Caki2 (cell line): ENCODE data around the gene AGAP2. TPM values are rescaled to one million over a fixed set of nuclear protein-coding genes. Genes with fewer than 3 reads are reported as not detected.
"Not testable (repeated sequence)": the region's sequence is repeated elsewhere in the genome, so short reads cannot be mapped to it uniquely, and the experiment has no call there.

ENCODE experiments used
- DNase-seq: peaks from one replicate; pipeline ENCODE4 v3.0.0-alpha.2; 2015; ENCODE audit warnings: low read depth
- in situ Hi-C: cut with HindIII; loops from 2 replicates; pipeline ENCODE4 v1.10.0; 2016; ENCODE audit warnings: low sequenced_read_pairs, low pct_unique_long_range_greater_than_20kb, mixed read lengths
- total RNA-seq: library from RNA; depleted of rRNA; stranded (reverse); fragments of >200 nt; shearing (Covaris generic); gene quantifications from 2 replicates; pipeline ENCODE4 v1.2.3, GENCODE V29; 2014; ENCODE audit warnings: low replicate concordance

AGAP2 gene
- total RNA-seq, 1 experiment from 2014 or later = 1.1 TPM

DNA sequence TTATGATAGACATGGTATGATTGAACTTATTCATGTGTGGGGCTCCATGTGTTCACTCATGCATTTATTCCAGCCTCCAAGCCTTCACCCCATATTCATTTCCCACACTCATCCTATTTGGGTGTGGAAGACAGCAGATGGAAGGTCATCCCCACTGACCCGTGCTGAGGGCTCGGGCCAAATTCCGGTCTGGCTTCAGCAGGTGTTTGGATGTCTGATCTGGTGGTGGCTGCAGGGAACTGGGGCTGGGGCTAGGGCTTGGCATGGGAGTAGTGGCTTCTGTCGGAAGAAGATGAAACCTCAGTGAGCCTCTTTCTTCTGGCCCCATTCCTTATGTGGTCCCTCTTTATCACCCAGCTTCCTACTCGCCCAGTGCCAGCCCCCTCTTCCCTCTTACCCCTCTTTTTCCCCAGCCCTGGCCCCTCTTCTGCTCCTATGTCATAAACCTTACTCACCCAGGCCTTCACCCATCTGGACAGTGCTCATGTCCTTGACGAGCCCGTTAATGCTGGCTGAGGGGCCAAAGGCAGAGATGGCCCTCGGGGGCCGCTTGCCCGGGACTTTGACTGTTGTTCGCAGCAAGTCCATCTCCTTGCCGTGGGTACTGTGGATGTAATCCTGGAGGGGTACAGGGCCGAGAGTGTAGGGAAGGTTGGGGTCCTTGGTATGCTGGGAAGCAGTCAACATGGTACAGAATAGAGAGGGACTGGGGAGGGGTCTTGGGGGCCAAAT is 8.0 kb downstream of the AGAP2 start:
- DNase-seq = no peak
- in situ Hi-C loops = no loop called here

- DNase-seq = no peak
- in situ Hi-C loops = no loop called here
Observed at GRCh38 chr12:57729321-57729844, 9.2 kb downstream of the AGAP2 start.

DNA sequence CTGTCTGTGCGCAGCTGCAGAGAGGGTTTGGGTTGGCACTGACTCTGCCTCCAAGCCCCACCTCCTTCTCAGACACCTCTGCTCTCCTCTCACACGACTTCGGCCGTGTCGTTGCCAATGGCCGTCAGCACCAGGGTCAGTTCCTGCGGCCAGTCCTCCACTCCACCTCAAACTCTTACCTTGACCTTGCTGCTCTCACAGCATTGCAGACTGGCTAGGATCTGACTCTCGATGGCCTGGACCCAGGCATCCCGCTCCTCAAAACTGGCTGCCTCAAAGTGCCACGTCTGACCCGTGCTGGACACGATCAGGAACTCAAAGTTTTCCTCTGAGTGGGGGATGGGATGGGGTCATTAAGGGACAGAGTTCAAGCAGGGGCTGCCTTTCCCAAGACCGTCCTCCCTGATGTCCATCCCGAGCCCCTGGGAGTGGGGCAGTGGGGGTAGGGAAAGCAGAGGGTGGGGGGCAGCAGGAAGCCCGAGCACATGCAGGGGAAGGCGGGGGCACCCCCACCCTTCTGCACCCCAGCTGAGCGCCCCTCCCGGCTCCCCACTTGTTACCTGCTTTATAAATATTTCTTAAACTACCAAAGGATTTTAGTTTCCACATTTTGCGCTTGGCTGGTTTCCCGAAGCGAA is 10.7 kb downstream of the AGAP2 start:
- in situ Hi-C loops = no loop called here
- peak; percentile 58 for DNase-seq

- in situ Hi-C loops = no loop called here
- peak; percentile 57 for DNase-seq
Observed at GRCh38 chr12:57726884-57727757, 11.4 kb downstream of the AGAP2 start.

DNA sequence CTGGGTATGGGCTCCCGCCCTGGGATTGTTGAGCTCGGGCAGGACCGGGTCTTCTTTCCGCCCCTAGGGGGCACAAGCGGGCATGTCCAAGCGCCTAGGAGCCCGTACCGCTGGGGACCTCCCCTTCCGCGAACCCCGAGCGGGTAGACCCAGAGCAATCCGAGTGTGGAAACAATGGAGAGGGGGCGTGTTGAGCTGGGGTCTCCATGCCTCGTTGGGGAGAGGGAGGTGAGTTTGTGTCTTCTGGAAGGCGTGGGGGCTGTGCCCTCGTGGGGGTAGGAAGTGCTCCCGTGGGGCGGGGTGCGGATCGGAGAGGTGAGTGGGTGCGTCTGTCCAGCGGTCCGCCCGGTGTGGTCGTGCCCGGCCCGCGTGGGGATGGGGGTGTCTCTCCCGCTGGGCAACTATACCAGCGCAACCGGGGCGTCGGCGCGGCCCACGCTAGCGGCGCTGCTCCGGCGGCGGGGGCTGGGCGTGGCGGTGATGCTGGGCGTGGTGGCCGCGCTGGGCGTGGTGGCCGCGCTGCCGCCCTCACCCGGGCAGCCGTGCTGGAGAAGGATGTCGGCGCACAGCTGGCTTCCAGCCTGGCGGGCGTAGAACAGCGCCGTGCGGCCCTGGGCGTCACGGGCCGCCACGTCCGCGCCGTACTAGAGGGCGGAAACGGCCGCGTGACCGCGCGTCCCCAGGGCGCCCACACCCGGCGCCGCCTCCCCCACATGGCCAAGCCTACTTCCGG is 12.2 kb downstream of the AGAP2 start:
- peak; percentile 87 for DNase-seq
- in situ Hi-C loops = no loop called here

DNA sequence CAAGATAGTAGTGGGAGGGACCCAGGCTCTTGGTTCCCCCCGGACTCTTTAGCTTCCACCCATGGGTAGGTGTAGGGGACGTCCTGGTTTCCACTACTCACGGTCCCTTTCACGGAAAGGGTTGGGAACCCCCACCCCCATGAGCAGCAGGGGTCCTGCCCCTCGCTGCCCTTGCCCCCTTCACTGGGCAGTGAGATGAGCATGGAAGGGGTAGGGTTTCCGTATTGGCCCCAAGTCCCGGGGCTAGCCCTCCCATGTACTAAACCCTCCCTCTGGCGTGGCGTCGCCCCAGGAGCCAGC is 12.7 kb downstream of the AGAP2 start:
- in situ Hi-C loops = no loop called here
- no peak for DNase-seq

DNA sequence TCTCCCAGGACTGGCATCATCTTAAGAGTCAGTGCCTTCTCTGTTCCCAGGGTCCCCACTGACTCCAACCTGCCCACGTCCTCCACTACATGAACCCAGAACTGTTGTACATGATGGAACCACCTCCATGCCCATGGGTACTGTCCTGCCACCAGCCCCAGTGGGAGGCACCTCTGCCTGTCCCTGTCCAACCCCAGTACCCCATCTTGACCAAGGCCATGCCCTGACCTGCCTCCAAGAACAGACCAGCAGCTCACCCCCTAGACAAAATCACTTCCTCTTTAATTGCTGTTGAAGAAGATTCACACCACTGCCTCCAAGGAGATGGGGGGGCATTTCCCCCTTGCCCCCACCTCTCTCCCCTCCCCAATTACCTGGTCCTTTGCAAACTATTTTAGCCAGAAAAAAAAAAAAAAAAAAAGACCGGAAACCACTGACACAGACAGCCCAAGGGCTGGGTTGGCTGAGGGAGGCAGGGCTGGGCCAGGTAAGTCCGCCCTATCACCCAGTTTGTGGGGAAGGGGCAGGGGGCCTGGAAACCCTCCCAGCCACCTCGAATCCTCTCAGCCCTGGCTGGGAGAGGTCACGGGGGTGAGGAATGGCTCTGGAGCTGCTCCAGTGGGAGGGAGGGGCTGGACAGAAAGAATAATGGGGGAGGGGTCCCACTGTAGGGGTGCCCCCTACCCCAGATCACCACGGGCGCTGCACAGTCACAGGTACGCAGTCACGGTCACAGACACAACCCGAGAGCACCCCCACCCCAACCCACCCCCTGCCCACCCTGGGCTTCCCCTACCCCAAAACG is 13.4 kb downstream of the AGAP2 start:
- in situ Hi-C loops = no loop called here

GRCh38 chr12:57724003-57724935 is 14.3 kb downstream of the AGAP2 start:
- no peak for DNase-seq
- in situ Hi-C loops = no loop called here

More for the DNA sequence above, 13.4 kb downstream of the AGAP2 start:
- no peak for DNase-seq

- in situ Hi-C loops = no loop called here
- DNase-seq = no peak
Observed at GRCh38 chr12:57723630-57723962, 14.9 kb downstream of the AGAP2 start.

- in situ Hi-C loops = no loop called here
- DNase-seq = no peak
Observed at GRCh38 chr12:57722716-57723629, 15.6 kb downstream of the AGAP2 start.

- DNase-seq, in situ Hi-C loops: not testable (repeated sequence)
Observed at GRCh38 chr12:57721846-57722608, 16.5 kb downstream of the AGAP2 start.

DNA sequence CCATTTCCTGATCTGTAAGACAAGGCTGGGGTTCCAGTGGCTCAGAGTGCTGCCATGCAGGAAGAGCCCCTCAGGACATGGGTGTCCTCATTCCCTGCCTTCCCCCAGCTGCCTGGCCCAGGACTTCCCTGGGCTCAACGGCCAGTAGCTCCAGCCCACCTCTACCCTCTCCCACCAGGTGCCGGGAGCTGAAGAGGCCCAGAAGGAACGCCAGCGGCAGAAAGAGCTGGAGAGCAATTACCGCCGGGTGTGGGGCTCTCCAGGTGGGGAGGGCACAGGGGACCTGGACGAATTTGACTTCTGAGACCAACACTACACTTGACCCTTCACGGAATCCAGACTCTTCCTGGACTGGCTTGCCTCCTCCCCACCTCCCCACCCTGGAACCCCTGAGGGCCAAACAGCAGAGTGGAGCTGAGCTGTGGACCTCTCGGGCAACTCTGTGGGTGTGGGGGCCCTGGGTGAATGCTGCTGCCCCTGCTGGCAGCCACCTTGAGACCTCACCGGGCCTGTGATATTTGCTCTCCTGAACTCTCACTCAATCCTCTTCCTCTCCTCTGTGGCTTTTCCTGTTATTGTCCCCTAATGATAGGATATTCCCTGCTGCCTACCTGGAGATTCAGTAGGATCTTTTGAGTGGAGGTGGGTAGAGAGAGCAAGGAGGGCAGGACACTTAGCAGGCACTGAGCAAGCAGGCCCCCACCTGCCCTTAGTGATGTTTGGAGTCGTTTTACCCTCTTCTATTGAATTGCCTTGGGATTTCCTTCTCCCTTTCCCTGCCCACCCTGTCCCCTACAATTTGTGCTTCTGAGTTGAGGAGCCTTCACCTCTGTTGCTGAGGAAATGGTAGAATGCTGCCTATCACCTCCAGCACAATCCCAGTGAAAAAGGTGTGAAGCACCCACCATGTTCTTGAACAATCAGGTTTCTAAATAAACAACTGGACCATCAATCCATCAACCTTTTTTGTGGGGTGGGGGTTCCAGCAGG is 17.6 kb downstream of the AGAP2 start:
- DNase-seq = no peak
- in situ Hi-C loops = no loop called here

- DNase-seq = no peak
- in situ Hi-C loops = no loop called here
Observed at GRCh38 chr12:57719777-57720605, 18.6 kb downstream of the AGAP2 start.
